ENCODE measurements around the gene CAND2. TPM values are rescaled to one million over a fixed set of nuclear protein-coding genes. Genes with fewer than 3 reads are reported as not detected.

Gene CAND2
- total and polyA plus RNA-seq, 2 of the 8 experiments (the other 6 are each of a cell fraction or from before 2014, with no cell fraction given) = 8.7 TPM

DNA sequence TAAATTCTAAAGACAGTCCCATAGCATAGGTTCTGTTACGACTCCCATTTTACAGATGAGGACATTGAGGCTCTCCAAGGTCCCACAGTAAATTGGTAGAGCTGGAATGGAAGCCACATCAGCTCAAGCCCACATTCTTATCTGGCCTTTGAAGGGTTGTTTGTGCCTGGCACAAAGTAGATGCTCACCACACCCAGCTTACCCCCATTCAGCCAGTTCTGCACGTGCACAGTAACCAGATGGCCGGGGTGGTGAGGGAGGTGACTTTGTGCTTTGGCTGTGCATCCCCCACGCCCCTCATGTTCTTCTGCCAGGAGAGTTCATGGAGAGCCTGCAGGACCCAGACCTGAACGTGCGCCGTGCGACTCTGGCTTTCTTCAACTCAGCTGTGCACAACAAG is 28.7 kb downstream of the CAND2 start (continued):
- TF ChIP-seq TCF12 (IDR thresholded peaks at IDR 0.05; ENCODE audit: low read depth, low read length) = no peak
- no peak for TF ChIP-seq EGR1 (IDR thresholded peaks at IDR 0.05; ENCODE audit: borderline replicate concordance, low read depth, low read length)
- TF ChIP-seq HDAC6 (IDR thresholded peaks at IDR 0.05; ENCODE audit: low read depth, low read length) = no peak
- no peak for TF ChIP-seq NRF1 (IDR thresholded peaks at IDR 0.05; ENCODE audit: low read depth, low read length)

Measured in H1 (cell line).